HG03039 (cell line): ENCODE data around the gene PAQR8.
"Not testable (repeated sequence)": the region's sequence is repeated elsewhere in the genome, so short reads cannot be mapped to it uniquely, and the experiment has no call there.

ENCODE experiments used
- ATAC-seq: cut with Tn5 transposase; IDR thresholded peaks from one replicate; pipeline ENCODE4 v1.9.1; 2021; ENCODE audit warnings: mild to moderate bottlenecking, moderate library complexity; ENCODE audit not compliant: unreplicated experiment

Gene PAQR8

DNA sequence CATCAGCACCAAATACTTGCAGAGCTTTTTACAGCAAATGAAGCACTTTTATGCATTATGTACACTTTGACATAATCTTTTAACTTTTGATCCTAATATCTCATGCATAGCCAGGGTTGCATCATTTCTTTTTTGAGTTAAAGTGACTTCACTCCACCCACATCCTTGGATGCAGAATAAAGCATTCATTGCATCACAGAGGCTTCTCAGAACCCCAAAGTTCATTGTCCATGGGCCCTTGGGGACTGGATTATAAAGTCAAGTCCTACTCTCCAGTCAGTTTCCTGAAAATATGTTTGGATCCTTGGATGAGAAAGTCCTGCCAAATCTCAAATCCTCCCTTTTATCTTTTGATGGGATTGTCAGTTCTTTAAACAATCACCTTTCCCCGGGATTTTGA lies 47.5 kb downstream of the PAQR8 start:
- no peak for ATAC-seq

DNA sequence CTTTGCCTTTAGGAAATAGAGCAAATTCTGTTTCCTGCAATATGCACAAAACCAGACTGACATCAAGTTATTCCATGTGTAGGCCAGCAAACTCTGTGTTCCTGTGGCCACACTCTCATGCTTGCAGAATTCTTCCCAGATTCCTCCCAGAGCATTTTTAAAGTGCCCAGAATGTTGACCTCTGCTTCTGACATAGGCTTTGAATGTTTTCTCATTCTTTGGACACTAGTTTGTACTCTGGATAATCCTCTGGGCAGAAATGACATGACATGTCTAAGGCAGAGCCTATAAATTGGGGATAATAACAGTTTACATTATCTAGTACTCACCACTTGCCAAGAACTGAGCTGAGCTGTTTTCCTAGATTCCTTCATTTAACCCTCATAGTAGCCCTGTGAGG lies 49.0 kb downstream of the PAQR8 start:
- ATAC-seq, result no peak

DNA sequence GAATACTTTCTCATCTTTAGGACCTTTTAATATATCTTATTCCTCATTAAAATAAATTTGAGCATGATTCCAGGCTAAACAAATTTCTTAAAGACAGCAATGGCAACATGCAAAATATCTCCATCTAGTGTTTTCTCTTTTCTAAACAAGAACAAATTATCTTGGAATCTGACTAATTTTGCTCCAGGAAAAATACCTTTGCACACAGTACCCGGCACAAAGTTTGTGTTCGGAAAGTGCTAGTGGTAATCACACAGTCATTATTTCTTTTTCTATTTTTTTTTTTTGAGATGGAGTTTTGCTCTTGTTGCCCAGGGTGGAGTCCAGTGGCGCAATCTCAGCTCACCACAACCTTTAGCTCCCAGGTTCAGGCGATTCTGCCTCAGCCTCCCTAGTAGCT lies 50.0 kb downstream of the PAQR8 start:
- no peak for ATAC-seq

DNA sequence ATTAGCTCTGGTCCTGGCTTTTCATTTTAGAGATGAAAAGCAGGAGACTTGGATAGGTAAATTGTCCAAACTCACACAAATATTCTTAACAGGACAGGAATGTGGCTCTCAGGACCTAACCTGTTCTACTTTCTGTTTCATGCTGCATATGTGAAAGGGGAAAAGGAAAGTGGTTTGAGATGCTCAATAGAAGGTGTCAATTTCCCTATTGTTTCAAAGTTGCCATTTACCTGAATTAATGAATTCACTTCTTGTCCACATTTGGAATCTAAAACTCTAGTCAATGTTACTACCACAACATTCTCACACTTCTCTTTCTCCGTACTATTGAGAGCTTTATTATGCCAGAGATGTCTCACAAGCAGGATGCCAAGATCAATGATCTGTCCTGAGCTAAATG lies 53.4 kb downstream of the PAQR8 start:
- ATAC-seq, result no peak

DNA sequence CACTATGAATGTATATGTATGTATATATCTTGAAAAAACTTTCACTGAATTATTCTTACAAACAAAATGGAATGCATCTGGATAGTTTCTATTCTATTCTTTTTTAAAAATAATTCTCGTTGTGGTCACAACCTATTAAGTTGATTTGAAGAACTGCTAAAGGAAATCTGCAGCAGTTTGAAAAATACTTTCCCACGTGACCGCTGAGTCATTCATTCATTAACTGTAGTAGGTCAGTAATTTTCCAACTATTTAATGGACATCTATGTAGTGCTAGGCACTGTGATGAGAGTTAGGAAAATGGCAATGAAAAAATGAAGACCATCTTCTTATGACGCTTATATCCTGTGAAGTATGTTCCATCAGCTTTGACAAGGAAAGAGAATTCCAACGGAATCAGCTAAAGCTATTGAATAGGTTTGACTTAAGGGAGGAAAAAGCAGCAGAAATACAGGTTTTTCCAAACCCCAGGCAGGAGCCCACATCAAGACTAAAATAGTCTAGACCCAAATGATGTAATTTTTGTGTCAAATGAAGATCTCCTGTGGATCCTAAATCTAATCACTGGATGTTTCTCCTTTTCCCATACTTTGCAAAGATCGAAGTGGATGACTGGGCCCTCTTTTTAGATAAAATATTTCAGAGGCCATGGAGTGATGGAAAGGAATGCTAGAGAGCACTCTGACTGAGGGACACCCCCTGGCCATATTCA lies 54.1 kb downstream of the PAQR8 start:
- ATAC-seq, result no peak

DNA sequence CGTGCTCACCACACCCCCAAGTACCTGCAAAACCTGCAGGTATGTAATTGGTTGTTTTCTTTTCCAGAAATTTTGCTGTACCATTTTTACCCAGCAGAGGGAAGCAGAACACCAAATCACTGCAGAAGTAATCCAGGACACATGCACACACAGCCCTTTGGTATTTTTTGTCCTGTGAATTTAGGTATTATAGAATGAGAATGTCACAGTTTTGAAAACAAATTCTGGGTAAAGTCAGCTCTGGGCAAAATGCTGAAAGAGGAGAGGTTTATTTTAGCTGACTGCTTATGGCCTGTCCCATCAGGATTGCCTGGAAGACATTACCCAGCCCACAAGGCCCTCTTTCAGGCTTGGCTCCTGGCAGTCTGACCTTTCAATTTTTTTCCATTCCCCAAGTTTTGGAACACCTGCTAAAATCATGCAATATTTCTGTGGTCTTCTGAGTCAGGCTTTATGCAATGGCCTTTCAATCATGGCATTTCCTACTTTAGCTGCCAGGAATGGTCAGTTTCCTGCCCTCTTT lies 54.7 kb downstream of the PAQR8 start:
- no peak for ATAC-seq

DNA sequence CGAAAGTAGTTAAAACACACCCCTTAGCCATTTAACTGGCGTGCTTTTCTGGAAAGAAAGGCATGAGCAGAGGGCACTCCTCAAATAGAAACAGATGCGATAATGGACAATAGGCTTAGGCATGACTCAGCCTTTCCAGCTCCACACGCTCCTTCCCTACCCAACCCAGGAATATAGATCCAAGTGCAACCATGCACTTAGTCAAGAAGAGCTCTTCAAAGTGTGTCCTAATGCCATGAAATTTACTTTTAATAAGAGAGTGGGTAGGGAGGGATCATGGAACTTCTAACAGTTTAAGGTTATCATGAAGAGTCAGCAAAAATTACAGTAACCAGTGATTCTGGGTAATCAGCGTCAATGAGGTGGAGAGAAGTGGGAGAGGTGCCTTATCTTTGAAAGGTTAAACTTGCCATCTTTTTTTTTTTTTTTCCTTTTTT lies 55.7 kb downstream of the PAQR8 start:
- no peak for ATAC-seq

DNA sequence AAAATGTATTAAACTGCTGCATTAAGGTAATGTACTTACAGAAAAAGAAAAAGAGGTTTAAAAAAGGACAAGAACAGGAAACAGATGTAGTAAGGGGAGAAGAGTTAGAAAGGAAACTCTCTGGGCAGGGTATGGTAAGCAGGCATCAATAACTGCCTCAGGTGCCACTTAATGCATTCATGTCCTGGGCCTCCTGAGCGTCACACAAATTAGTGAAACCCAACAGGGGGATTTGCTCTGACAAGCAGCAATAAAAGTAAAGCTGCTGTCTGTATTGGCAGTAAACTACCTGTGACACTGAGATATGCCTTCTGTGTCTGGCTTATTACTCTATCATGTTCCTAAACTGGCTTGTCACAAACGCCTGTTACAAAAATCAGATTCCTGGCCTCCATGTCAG lies 56.7 kb downstream of the PAQR8 start:
- ATAC-seq, result no peak

DNA sequence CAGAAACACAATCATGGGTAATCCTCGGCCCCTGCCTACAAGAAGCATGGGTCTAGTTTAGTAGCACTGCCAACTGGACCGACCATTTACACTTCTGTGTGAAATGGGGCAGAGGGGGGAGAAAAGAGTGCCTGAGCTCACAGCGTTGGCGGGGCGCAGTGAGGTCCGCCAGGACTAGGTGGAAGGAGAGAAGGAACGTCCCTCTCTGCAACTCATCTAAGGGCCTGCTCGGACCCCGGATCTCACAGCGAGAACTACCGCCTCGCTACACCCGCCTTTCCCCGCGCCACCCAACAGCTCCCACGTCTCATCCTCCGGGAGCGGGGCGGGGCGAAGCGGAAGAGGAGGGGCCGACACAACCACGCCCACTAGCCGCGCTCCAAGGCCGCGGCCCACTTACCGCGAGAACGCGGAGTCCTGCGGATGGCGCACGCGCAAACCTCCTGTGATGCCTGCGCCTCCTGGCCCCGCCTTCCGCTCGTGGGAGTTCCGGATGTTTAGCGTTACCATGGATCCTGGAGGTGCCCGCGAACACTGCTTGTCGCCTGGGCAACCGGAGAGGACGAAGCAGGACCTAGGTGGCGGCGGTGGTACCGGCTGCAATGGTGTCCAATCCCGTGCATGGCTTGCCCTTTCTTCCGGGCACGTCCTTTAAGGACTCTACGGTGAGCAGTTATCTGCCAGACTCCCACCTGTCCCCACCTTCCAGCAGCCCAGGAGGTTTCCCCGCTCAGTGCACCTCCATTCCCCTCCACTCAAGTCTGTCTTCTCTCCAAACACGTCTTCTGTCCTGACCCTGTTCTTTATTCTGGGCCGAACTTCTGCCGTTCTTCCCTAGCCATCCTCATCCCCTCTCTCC lies 58.1 kb downstream of the PAQR8 start, which contains the start of gene EFHC1:
EFHC1 (plus strand) TSS at position 534 of the 859 bp plus-strand sequence; CDS start at position 603, 69 bp downstream.
- ATAC-seq, result peak; percentile 93

DNA sequence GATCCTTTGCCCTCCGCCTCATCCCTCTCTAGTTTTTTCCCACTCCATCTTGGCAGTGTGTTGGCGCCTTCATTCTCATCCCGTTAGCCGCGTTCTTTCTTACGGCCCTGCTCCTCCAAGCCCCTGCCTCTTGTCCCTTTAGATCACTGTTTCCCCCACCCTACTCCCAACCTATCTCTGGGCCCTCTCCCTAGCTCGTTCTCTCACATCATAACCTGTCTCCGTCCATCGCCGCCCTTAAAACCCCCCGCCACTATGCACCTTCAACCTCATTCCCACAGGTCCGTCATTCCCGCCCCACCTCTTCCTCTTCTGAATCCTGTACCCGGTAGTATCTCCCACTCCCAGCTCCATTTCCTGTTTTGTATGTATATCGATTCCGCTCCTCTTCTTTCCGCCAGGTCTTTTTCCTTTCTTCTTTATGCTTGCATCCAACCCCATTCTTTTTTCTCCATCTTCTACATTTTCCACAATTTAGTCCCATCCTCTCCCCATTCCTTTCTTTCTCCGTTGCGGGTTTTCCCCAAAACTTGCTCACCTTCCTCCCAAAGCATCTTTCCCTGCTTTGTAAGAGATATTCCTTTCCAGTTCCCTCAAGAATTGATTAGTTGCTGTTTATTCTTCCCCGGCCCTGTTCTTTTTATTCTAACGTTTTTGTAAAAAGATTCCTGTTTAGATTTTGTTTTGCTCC lies 58.9 kb downstream of the PAQR8 start:
- no peak for ATAC-seq

DNA sequence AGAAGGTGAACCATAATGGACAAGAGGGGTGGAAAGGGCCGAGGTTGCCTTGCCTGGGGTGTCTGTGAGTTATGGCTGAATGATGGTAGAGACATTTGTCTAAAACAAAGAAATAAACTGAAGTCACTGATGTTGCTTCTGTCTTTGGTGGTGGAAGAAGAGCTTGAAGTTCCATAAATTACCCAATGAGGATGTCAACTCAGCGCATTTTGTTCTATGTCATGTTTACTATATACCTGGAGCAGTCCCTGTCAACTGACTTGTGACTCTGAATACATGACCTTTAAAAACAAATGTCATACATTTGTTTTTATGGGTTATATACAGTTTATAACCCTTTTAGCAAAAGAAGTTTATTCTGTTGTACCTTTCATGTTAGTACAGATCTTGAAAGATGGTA lies 60.2 kb downstream of the PAQR8 start:
- no peak for ATAC-seq

DNA sequence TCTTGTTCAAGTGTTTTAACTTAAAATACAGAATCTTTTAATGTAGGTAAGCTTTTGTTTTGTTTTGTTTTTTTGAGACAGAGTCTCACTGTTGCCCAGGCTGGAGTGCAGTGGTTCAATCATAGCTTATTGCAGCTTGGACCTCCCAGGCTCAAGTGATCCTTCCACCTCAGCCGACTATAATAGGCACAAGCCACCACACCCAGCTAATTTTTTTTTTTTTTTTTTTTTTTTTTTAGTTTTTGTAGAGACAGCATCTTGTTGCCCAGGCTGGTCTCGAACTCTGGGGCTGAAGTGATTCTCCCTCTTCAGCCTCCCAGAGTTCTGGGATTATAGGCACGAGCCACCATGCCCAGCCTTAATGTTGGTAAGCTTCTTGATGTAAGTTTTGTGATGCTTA lies 61.5 kb downstream of the PAQR8 start:
- no peak for ATAC-seq

DNA sequence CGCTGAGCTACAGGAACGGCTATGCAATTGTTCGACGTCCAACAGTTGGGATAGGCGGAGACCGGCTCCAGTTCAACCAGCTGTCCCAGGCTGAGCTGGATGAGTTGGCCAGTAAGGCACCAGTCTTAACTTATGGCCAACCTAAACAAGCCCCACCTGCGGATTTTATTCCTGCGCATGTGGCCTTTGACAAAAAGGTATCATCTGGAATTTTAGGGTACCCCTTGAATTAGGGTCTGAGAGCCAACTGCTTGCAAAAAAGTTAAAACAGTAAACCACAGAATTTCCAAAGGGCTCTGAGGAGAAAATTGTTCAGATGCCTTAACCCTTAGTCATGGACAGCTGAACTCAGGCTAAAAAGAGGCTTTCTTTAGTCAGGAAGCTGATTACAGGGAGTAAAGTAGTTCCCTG lies 62.0 kb downstream of the PAQR8 start:
- no peak for ATAC-seq

DNA sequence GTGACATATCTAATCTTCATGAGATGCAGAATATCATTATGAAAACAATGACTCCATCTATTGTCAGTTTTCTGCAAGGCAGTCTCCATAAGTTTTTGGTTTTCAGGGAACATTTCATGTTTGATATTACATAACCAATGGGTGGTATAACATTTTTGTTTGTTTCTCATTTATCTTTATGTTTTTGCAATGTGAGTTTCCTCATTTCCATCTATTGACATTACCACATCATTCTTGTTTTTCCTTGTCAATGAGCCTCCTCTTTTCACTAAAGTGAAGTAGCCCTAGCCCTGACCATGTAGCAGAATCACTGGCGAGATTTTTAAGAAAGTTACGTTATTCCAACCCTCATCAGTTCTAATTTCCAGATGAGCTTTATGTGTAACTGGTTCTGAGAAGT lies 62.6 kb downstream of the PAQR8 start:
- ATAC-seq, result no peak

DNA sequence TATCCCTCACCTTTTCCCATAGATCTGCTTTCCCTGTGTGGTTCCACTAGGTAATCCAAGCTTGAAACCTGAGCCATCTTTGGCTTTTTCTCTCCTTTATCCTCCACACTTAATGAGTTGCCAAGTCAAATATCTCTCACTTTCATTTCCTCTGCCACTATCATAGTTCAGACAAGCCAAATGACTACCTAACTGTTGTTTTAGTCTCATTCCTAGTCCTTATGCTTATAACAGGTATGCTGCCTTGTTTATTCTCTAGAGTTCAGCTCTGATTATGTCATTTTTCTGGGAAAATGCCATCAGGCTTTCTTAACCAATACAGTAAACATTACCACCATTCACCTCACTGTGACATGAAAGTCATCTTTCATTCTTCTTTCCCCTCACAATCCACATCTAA lies 64.7 kb downstream of the PAQR8 start:
- no peak for ATAC-seq

DNA sequence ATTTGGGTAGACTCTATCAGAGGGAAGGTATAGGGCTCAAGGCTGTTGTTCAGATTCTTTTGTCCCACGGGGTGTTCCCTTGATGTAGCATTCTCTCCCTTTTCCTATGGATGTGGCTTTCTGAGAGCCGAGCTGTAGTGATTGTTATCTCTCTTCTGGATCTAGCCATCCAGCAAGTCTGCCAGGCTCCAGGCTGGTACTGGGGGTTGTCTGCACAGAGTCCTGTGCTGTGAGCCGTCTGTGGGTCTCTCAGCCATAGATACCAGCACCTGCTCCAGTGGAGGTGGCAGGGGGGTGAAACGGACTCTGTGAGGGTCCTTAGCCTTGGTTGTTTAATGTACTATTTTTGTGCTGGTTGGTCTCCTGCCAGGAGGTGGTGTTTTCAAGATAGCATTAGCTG lies 71.3 kb downstream of the PAQR8 start:
- ATAC-seq, result not testable (repeated sequence)

DNA sequence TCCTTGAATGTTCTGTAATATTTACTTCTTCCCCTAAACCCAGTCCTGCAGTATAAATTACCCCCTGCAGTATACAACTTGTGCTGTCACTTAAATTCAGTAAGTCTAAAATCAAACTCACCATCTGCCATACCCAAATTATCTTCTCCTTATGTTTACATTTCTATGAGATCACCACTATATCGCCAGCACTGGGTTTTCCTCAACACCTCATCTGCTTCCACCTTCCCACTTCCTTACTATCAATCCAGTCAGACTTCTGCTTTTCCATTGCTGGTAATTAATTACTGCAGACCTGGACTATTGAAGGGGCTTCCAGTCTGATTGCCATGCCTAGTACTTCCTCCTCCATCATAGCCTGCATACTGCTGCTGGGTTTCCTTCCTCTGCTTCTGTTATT lies 73.4 kb downstream of the PAQR8 start:
- no peak for ATAC-seq

DNA sequence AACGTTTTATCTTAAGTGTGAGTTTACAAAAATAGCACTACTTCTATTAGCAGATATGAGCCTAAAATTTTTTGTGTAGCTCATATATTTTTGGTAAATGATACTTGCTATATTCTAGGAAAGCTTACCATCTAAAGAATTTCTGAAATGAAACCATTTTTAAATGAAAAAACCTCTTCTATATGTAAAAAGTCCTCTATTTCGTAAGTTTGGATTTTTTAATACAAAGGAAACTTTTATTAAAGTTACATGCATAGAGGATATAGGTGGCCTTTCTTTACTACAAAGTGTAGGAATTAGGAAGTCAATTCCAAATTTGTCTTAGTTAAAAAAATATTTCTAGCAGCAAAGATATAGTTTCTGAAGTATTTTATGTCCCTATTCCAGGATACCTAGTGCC lies 77.0 kb downstream of the PAQR8 start:
- ATAC-seq, result no peak

DNA sequence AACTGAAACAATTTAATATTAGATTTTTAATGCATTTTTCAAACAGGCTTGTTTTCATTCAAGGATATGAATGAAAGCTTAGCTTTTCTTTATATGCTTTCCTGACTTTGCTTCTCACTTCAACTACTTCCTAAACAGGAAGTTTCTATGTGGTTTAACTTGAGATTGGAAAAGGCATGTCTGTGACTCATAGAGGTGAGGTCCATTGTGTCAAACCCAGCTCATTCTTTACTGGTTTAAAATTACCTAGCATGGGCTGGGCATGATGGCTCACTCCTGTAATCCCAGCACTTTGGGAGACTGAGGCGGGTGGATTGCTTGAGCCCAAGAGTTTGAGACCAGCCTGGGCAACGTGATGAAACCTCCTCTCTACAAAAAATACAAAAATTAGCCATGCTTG lies 92.6 kb downstream of the PAQR8 start:
- ATAC-seq, result no peak

DNA sequence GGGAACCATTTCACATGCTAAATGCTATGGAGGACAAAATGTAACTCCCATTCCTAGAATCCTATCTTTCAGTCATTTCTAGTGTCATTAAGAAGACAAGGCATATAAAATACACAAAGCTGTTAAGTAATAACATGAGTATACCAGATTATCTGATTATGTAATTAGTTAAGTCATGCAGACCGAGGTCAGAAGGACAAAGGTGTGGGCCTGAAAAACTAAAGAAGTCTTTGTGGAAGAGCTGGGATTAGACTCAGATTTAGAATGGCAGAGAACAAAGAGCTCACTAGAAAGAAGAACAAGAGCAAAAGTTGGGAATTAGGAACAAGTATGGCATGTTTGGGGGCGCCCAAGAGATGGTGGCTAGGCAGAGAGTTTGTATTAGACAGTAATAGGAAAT lies 95.1 kb downstream of the PAQR8 start:
- no peak for ATAC-seq
